GM19438 (cell line): ENCODE results near the gene GGCT.
"Not testable (repeated sequence)": the region's sequence is repeated elsewhere in the genome, so short reads cannot be mapped to it uniquely, and the experiment has no call there.

Experiments
- ATAC-seq: cut with Tn5 transposase; IDR thresholded peaks from one replicate; pipeline ENCODE4 v1.9.1; 2021; ENCODE audit warnings: low read depth; ENCODE audit not compliant: unreplicated experiment

GGCT gene

GRCh38 chr7:30519122-30519521 is 14.5 kb upstream of the GGCT start:
- no peak for ATAC-seq

GRCh38 chr7:30515761-30516160 is 11.1 kb upstream of the GGCT start:
- ATAC-seq = no peak

GRCh38 chr7:30514776-30515175 is 10.1 kb upstream of the GGCT start:
- ATAC-seq = no peak

- ATAC-seq = no peak
Observed at GRCh38 chr7:30514177-30514576, 9.5 kb upstream of the GGCT start.

GRCh38 chr7:30513762-30514161 is 9.1 kb upstream of the GGCT start:
- ATAC-seq = no peak

GRCh38 chr7:30511973-30512662 is 7.5 kb upstream of the GGCT start:
- no peak for ATAC-seq

GRCh38 chr7:30511494-30511893 is 6.9 kb upstream of the GGCT start:
- no peak for ATAC-seq

- ATAC-seq = no peak
Observed at GRCh38 chr7:30510124-30511075, 5.8 kb upstream of the GGCT start.

GRCh38 chr7:30509171-30509857 is 4.7 kb upstream of the GGCT start:
- ATAC-seq = not testable (repeated sequence)

- ATAC-seq = not testable (repeated sequence)
Observed at GRCh38 chr7:30507346-30507900, 2.8 kb upstream of the GGCT start.

GRCh38 chr7:30505174-30505697 is 607 bp upstream of the GGCT start:
- ATAC-seq = no peak

- no peak for ATAC-seq
Observed at GRCh38 chr7:30503274-30504212, 1.1 kb downstream of the GGCT start.

GRCh38 chr7:30502470-30503251 is 2.0 kb downstream of the GGCT start:
- no peak for ATAC-seq

GRCh38 chr7:30501264-30501663 is 3.4 kb downstream of the GGCT start:
- ATAC-seq = no peak

- ATAC-seq = no peak
Observed at GRCh38 chr7:30493228-30493627, 11.4 kb downstream of the GGCT start.

- no peak for ATAC-seq
Observed at GRCh38 chr7:30491417-30491816, 13.2 kb downstream of the GGCT start.

- ATAC-seq = no peak
Observed at GRCh38 chr7:30487371-30487770, 17.3 kb downstream of the GGCT start.

GRCh38 chr7:30485667-30486066 is 19.0 kb downstream of the GGCT start:
- no peak for ATAC-seq

- ATAC-seq = not testable (repeated sequence)
Observed at GRCh38 chr7:30481416-30481815, 23.2 kb downstream of the GGCT start.
